DMS 273 treated with DMSO at 0.1 percent for 48 hours (cell line): Measurements from ENCODE around the gene NSL1.
"Not testable (repeated sequence)": the region's sequence is repeated elsewhere in the genome, so short reads cannot be mapped to it uniquely, and the experiment has no call there.

Experiments used
- DNase-seq: peaks from one replicate; lab custom pipeline; 2025; lab: John Stamatoyannopoulos, UW

The NSL1 gene

GRCh38 chr1:212791676-212792395 is at the start of gene NSL1, which contains the start of gene TATDN3:
Gene NSL1 (minus strand): TSS chr1:212791777. CDS start chr1:212791763, 14 bp downstream.
Gene TATDN3 (plus strand): TSS chr1:212791894. CDS start chr1:212791922, 28 bp downstream.
- peak; percentile 82 for DNase-seq

- no peak for DNase-seq
Measured at GRCh38 chr1:212838145-212838544, 46.6 kb upstream of the NSL1 start.

GRCh38 chr1:212833211-212834207 is 41.9 kb upstream of the NSL1 start:
- not testable (repeated sequence) for DNase-seq

GRCh38 chr1:212828395-212828794 is 36.8 kb upstream of the NSL1 start:
- no peak for DNase-seq

GRCh38 chr1:212827831-212828278 is 36.3 kb upstream of the NSL1 start:
- no peak for DNase-seq

- DNase-seq, result no peak
Measured at GRCh38 chr1:212827171-212827776, 35.7 kb upstream of the NSL1 start.

GRCh38 chr1:212825798-212826452 is 34.3 kb upstream of the NSL1 start:
- no peak for DNase-seq

GRCh38 chr1:212824201-212824600 is 32.6 kb upstream of the NSL1 start:
- no peak for DNase-seq

- no peak for DNase-seq
Measured at GRCh38 chr1:212822956-212823355, 31.4 kb upstream of the NSL1 start.

GRCh38 chr1:212820969-212821368 is 29.4 kb upstream of the NSL1 start:
- DNase-seq, result no peak

- DNase-seq, result no peak
Measured at GRCh38 chr1:212819726-212820125, 28.1 kb upstream of the NSL1 start.

- DNase-seq, result no peak
Measured at GRCh38 chr1:212816567-212817278, 25.1 kb upstream of the NSL1 start.

GRCh38 chr1:212814537-212815334 is 23.2 kb upstream of the NSL1 start:
- DNase-seq, result no peak

- no peak for DNase-seq
Measured at GRCh38 chr1:212805767-212806166, 14.2 kb upstream of the NSL1 start.

GRCh38 chr1:212797681-212798080 is 6.1 kb upstream of the NSL1 start:
- no peak for DNase-seq

- DNase-seq, result no peak
Measured at GRCh38 chr1:212794561-212795014, 3.0 kb upstream of the NSL1 start.

- no peak for DNase-seq
Measured at GRCh38 chr1:212792396-212792908, 875 bp upstream of the NSL1 start.

- DNase-seq, result peak; percentile 82
Measured at GRCh38 chr1:212791261-212791675, 309 bp downstream of the NSL1 start.

GRCh38 chr1:212785871-212786270 is 5.7 kb downstream of the NSL1 start:
- no peak for DNase-seq

GRCh38 chr1:212783976-212784375 is 7.6 kb downstream of the NSL1 start:
- DNase-seq, result no peak
